SK-N-SH (cell line): Measurements from ENCODE around the gene OVAAL. TPM values are rescaled to one million over a fixed set of nuclear protein-coding genes. Genes with fewer than 3 reads are reported as not detected.

Experiments used
- CTCF ChIA-PET: fragments of 300-600, 350-600 bp; formaldehyde crosslinking; extraction: SDS; loops from one replicate; lab custom pipeline; 2021; lab: Yijun Ruan, JAX
- POLR2A ChIA-PET: fragments of 350-600 bp; sonication (Branson Sonifier 250); formaldehyde crosslinking; extraction: SDS; loops from one replicate; lab custom pipeline; 2020; ENCODE audit warnings: antibody characterized with exemption, inconsistent platforms; lab: Yijun Ruan, JAX
- DNase-seq: peaks from one replicate; pipeline ENCODE4 v3.0.0; 2012
- H2AFZ ChIP-seq: fragments of 200-600 bp; sonication (generic); 2 replicates; pipeline ENCODE4 v1.8.1; 2016; ENCODE audit warnings: antibody characterized with exemption, mild to moderate bottlenecking, low read depth
- H3F3A ChIP-seq: fragments of 200-600 bp; sonication (generic); replicated peaks from 2 replicates; pipeline ENCODE3; 2016; ENCODE audit warnings: antibody characterized with exemption, mild to moderate bottlenecking; ENCODE audit not compliant: insufficient read depth
- H3K27ac ChIP-seq, 2 experiments: fragments of 200-500 bp in 1 of 2; fragments of 200-600 bp in 1 of 2; sonication (Bioruptor generic) in 1 of 2; sonication (generic), shearing (Covaris generic) in 1 of 2; 2 replicates each; pipeline versions ENCODE4 v1.5.1 to v1.6.1; 2014 to 2016; ENCODE audit warnings: low read depth in 2 of 2, inconsistent platforms in 1 of 2, low read length in 1 of 2, mild to moderate bottlenecking in 1 of 2, mixed read lengths in 1 of 2
- H3K27me3 ChIP-seq: fragments of 200-600 bp; sonication (generic), shearing (Covaris generic); 2 replicates; pipeline ENCODE4 v1.6.1; 2016; ENCODE audit warnings: mixed run types; ENCODE audit not compliant: insufficient read depth
- H3K36me3 ChIP-seq, 2 experiments: fragments of 200-500 bp in 1 of 2; fragments of 200-600 bp in 1 of 2; sonication (Bioruptor generic) in 1 of 2; sonication (generic) in 1 of 2; replicated peaks in 1 of 2; 2 replicates each; pipeline versions ENCODE3 to v1.5.1; 2014 to 2016; ENCODE audit warnings: low read length in 1 of 2, mild to moderate bottlenecking in 1 of 2; ENCODE audit not compliant: insufficient read depth in 2 of 2, control insufficient read depth in 1 of 2
- H3K4me1 ChIP-seq, 2 experiments: fragments of 200-500 bp in 1 of 2; fragments of 200-600 bp in 1 of 2; sonication (Bioruptor generic) in 1 of 2; sonication (generic), shearing (Covaris generic) in 1 of 2; 2 replicates each; pipeline versions ENCODE4 v1.5.1 to v1.6.1; 2014 to 2016; ENCODE audit warnings: low read depth in 1 of 2, low read length in 1 of 2, mixed run types in 1 of 2; ENCODE audit not compliant: insufficient read depth in 2 of 2, control insufficient read depth in 1 of 2
- H3K4me2 ChIP-seq: fragments of 200-600 bp; sonication (generic), shearing (Covaris generic); 2 replicates; pipeline ENCODE4 v1.6.1; 2017; ENCODE audit warnings: mixed run types
- H3K4me3 ChIP-seq, 2 experiments: fragments of 200-500 bp in 1 of 2; fragments of 200-600 bp in 1 of 2; sonication (Bioruptor generic) in 1 of 2; sonication (generic), shearing (Covaris generic) in 1 of 2; 2 replicates each; pipeline versions ENCODE4 v1.5.1 to v1.8.1; 2014 to 2016; ENCODE audit warnings: low read depth in 2 of 2, inconsistent platforms in 1 of 2, low read length in 1 of 2, mild to moderate bottlenecking in 1 of 2, mixed read lengths in 1 of 2, moderate library complexity in 1 of 2
- H3K79me2 ChIP-seq: fragments of 200-600 bp; sonication (generic); 2 replicates; pipeline ENCODE4 v1.8.1; 2017; ENCODE audit warnings: mild to moderate bottlenecking; ENCODE audit not compliant: insufficient read depth
- H3K9ac ChIP-seq: fragments of 200-600 bp; sonication (generic); 2 replicates; pipeline ENCODE4 v1.6.1; 2017; ENCODE audit warnings: mixed run types
- H3K9me2 ChIP-seq: fragments of 200-600 bp; sonication (generic); 2 replicates; pipeline ENCODE4 v1.6.1; 2017; ENCODE audit warnings: mixed run types
- H3K9me3 ChIP-seq: fragments of 200-600 bp; sonication (generic); 2 replicates; pipeline ENCODE4 v1.6.1; 2017; ENCODE audit warnings: mixed run types, mild to moderate bottlenecking, moderate library complexity
- H4K20me1 ChIP-seq: fragments of 200-600 bp; sonication (generic); 2 replicates; pipeline ENCODE4 v1.6.1; 2017; ENCODE audit warnings: mild to moderate bottlenecking, mixed run types; ENCODE audit not compliant: insufficient read depth
- CHD2 ChIP-seq: fragments of 150-350 bp; IDR thresholded peaks from 2 replicates; pipeline ENCODE4 v1.6.1; 2018; ENCODE audit warnings: low read length; ENCODE audit not compliant: partially characterized antibody
- ELF1 ChIP-seq: IDR thresholded peaks from 2 replicates; pipeline ENCODE4 v1.4.0; 2012
- EP300 ChIP-seq, 2 experiments: IDR thresholded peaks; 2 replicates each; pipeline versions ENCODE4 v1.4.0 to v1.6.1; 2012; ENCODE audit warnings: borderline replicate concordance in 1 of 2, low read depth in 1 of 2, low read length in 1 of 2
- EZH2phosphoT487 ChIP-seq: fragments of 200-600 bp; sonication (generic); IDR thresholded peaks from 2 replicates; pipeline ENCODE4 v1.6.1; 2017; ENCODE audit warnings: low read depth, mixed run types, mild to moderate bottlenecking, antibody characterized with exemption, moderate library complexity, borderline replicate concordance
- FOXJ3 ChIP-seq: sonication (generic); formaldehyde crosslinking; IDR thresholded peaks from 2 replicates; pipeline ENCODE4 v1.5.1; 2020; ENCODE audit warnings: mild to moderate bottlenecking, missing genetic modification reagents
- GABPA ChIP-seq: IDR thresholded peaks from 2 replicates; pipeline ENCODE4 v1.4.0; 2012; ENCODE audit warnings: low read depth, mild to moderate bottlenecking
- MXI1 ChIP-seq: IDR thresholded peaks from 2 replicates; pipeline ENCODE4 v1.6.1; 2012; ENCODE audit warnings: mild to moderate bottlenecking, low read depth, low read length, improper control_type of control experiment
- NFIC ChIP-seq: IDR thresholded peaks from 2 replicates; pipeline ENCODE4 v1.4.0; 2012; ENCODE audit warnings: borderline replicate concordance
- NRF1 ChIP-seq: IDR thresholded peaks from 2 replicates; pipeline ENCODE4 v1.6.1; 2012; ENCODE audit warnings: low read depth, mild to moderate bottlenecking, low read length
- PBX3 ChIP-seq: IDR thresholded peaks from 2 replicates; pipeline ENCODE4; 2012
- POLR2AphosphoS5 ChIP-seq: IDR thresholded peaks from 2 replicates; pipeline ENCODE4 v1.6.1; 2012; ENCODE audit warnings: low read depth, low read length
- RFX5 ChIP-seq: IDR thresholded peaks from 2 replicates; pipeline ENCODE4 v1.6.1; 2012; ENCODE audit warnings: mild to moderate bottlenecking, improper control_type of control experiment, low read length
- RXRA ChIP-seq: IDR thresholded peaks from 2 replicates; pipeline ENCODE4 v1.4.0; 2012; ENCODE audit warnings: low read depth, mild to moderate bottlenecking, borderline replicate concordance
- SMC3 ChIP-seq: IDR thresholded peaks from 2 replicates; pipeline ENCODE4 v1.6.1; 2012; ENCODE audit warnings: low read depth, low read length, improper control_type of control experiment
- TEAD4 ChIP-seq: IDR thresholded peaks from 2 replicates; pipeline ENCODE4 v1.4.0; 2012; ENCODE audit warnings: mild to moderate bottlenecking, borderline replicate concordance; ENCODE audit not compliant: insufficient read depth
- USF2 ChIP-seq: fragments of 150-350 bp; IDR thresholded peaks from 2 replicates; pipeline ENCODE4 v1.6.1; 2017; ENCODE audit warnings: antibody characterized with exemption, low read length, low read depth, borderline replicate concordance
- ZBTB33 ChIP-seq: IDR thresholded peaks from 2 replicates; pipeline ENCODE4 v1.4.0; 2012; ENCODE audit warnings: low read depth, borderline replicate concordance
- WGBS: methylation state at CpG from one replicate; pipeline ENCODE4 v1.1.6; 2017; ENCODE audit warnings: low lambda C conversion rate; 5-methylcytosine and 5-hydroxymethylcytosine counted together
- polyA plus RNA-seq, 3 experiments: library from polyadenylated mRNA; depleted of rRNA; stranded (reverse); fragments of >200 nt; gene quantifications; 2 replicates each; pipeline ENCODE4 v1.2.3, GENCODE V29; 2012
- TF ChIP-seq, protein P1 (sequence below): IDR thresholded peaks from 2 replicates; pipeline ENCODE4 v1.4.0; 2012; ENCODE audit warnings: low read depth

Gene OVAAL
- polyA plus RNA-seq, 1 of the 3 experiments (the other 2 are of a cell fraction): not detected

DNA sequence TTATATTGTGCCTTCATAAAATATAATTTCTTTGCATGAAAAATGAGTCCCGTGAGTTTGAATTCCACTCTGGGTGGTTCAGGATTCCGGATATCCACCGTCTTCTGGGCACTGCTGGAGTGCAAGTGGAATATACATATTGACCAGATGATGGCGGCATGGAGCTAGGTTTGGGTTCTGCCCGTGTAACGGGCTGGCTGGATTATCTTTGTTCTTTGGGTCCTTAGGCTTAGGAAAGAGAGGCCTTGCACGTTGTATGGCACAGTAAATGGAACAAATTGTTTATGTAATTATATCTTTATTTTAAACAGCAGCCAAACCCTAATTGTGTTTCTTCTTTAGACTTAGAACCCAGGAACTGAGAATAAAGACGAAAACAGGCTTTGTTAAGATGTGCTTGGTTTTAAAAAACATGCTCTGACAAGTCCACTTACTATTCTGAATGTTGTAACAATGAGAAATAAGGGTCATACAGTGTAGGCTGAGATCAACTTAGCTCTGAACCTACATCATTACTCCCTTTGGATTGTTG is 42.8 kb upstream of the OVAAL start (continued):
- no peak for TF ChIP-seq USF2
- no peak for TF ChIP-seq TEAD4
- TF ChIP-seq ZBTB33: no peak
- TF ChIP-seq MXI1: peak; percentile 52; the same call in 1 of the 2 replicates

DNA sequence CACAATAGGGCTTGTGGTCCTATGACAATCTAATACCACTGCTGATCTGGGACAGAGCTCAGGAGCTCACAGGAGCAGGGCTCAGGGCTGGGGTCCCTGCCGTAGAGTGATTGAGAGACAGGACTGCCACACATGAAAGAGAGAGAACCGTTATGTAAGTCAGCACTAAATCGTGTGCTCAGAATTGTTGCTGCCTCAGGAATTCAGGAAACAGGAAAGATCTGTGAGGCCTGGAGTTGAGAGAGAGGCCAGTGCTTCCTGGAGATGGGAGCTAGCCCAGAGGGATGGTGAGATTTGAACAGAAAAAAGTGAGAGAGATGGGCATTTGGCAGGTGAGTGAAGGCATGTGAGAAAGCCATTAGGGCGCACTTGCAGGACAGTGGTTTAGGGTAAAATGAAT is 38.9 kb upstream of the OVAAL start:
- Histone ChIP-seq H3F3A (peaks cover 7% of the 10 kb centered on the region), H3K79me2 (no peaks in the 10 kb centered on the region), H3K9ac (no peak overlapping the region), H3K27me3 (no peaks in the 10 kb centered on the region), H4K20me1 (no peaks in the 10 kb centered on the region), H3K4me2 (no peak overlapping the region), H3K4me3 (no peak overlapping the region), H3K36me3 (no peaks in the 10 kb centered on the region), H3K9me3 (no peaks in the 10 kb centered on the region), H2AFZ (peak overlapping the region; percentile 73; the same call in 1 of the 2 replicates), H3K4me1 (peaks cover 4 to 11% of the 10 kb centered on the region in 2 experiments; a peak in 3 of 4 replicates), H3K9me2 (no peaks in the 10 kb centered on the region), H3K27ac (no peak overlapping the region)
- WGBS: 72% methylated on average over 4 of the region's 4 CpGs
- CTCF ChIA-PET: interaction anchor here (1.7 to 9.8 kb wide), 3 partner anchors 13 to 622 kb away, joined by 6 to 157 read pairs (median 6); no protein-coding TSS in a partner anchor
- no peak for DNase-seq
- POLR2A ChIA-PET: no interaction called here
- TF ChIP-seq EZH2phosphoT487 (no peak), ELF1 (no peak), RXRA (no peak), FOXJ3 (CRISPR knock-in tag) (no peak), NRF1 (no peak), TEAD4 (no peak), SMC3 (no peak), PBX3 (no peak), POLR2AphosphoS5 (no peak), RFX5 (no peak), CHD2 (no peak), GABPA (no peak), MXI1 (no peak), EP300 (IDR thresholded peaks at IDR 0.05; ENCODE audit: borderline replicate concordance in 1 of 2, low read depth in 1 of 2, low read length in 1 of 2) (no peak), NFIC (no peak)
- TF ChIP-seq, protein P1, sequence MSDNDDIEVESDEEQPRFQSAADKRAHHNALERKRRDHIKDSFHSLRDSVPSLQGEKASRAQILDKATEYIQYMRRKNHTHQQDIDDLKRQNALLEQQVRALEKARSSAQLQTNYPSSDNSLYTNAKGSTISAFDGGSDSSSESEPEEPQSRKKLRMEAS: no peak
